Motor neuron (in vitro differentiated cells): ENCODE measurements around the gene RAD51B. TPM values are rescaled to one million over a fixed set of nuclear protein-coding genes. Genes with fewer than 3 reads are reported as not detected.
"Not testable (repeated sequence)": the region's sequence is repeated elsewhere in the genome, so short reads cannot be mapped to it uniquely, and the experiment has no call there.

Source experiments
- ATAC-seq, 8 experiments: fragments of 200-7000 bp; cut with Tn5 transposase; replicated peaks in 6 of 8; 2 replicates each; pipeline ENCODE4 v1.8.0; 2021; ENCODE audit warnings: mild to moderate bottlenecking in 8 of 8, moderate library complexity in 8 of 8
- H3K27ac ChIP-seq, 2 donors: fragments of 250-450 bp; sonication (Bioruptor Pico); 2 replicates each; pipeline ENCODE4 v1.9.0; 2021; ENCODE audit warnings: antibody characterized with exemption in 2 of 2, mild to moderate bottlenecking in 2 of 2, moderate library complexity in 1 of 2
- H3K4me1 ChIP-seq, 2 donors: fragments of 250-450 bp; sonication (Bioruptor Pico); replicated peaks in 1 of 2; 2 replicates each; pipeline ENCODE4 v1.6.1; 2021; ENCODE audit warnings: antibody characterized with exemption in 2 of 2, mild to moderate bottlenecking in 2 of 2, moderate library complexity in 1 of 2
- H3K4me3 ChIP-seq, 5 donors: fragments of 250-450 bp; sonication (Bioruptor Pico); 2 replicates each; pipeline ENCODE4 v1.9.0; 2021; ENCODE audit warnings: antibody characterized with exemption in 5 of 5, mild to moderate bottlenecking in 5 of 5, moderate library complexity in 4 of 5
- whole genome bisulfite sequencing, 10 experiments: fragments of 450-650 bp; shearing (Covaris generic); methylation state at CpG; one replicate each; pipeline ENCODE4 v1.0.0; 2022; 5-methylcytosine and 5-hydroxymethylcytosine counted together
- in situ Hi-C, 9 experiments: fragments of 400-800 bp; cut with MboI; loops; one replicate each; pipeline ENCODE4 v1.15.0; 2021; ENCODE audit warnings: low sequenced_read_pairs in 9 of 9, low pct_unique_long_range_greater_than_20kb in 2 of 9; ENCODE audit not compliant: unreplicated experiment in 9 of 9
- total RNA-seq, 8 experiments: library from RNA; unstranded; fragments of 300-600 nt; gene quantifications; 2 replicates each; pipeline versions ENCODE4 v1.2.3 to v1.2.4, GENCODE V29; 2022

The RAD51B gene
- total RNA-seq, 8 experiments from 2014 or later: 5.4 to 37.7 (median 11.0) TPM

GRCh38 chr14:68040633-68041369 lies 221.2 kb downstream of the RAD51B start:
- H3K4me1 ChIP-seq: peaks cover 36 to 39% of the 10 kb centered on the region in 2 donors
- no peak overlapping the region for H3K4me3 ChIP-seq
- no peak overlapping the region for H3K27ac ChIP-seq
- no peak for ATAC-seq
- in situ Hi-C loops: no loop called here
- 35 to 100% (median 71%) methylated on average over 1 to 6 of the region's 6 CpGs for WGBS, 10 experiments

- Histone ChIP-seq H3K4me3 (no peak overlapping the region), H3K27ac (peak overlapping the region in 1 of 2 donors; percentile 49), H3K4me1 (peaks cover 36 to 37% of the 10 kb centered on the region in 2 donors)
- 39 to 83% (median 59%) methylated on average over 1 to 3 of the region's 3 CpGs; no CpG with 5 or more reads in 2 of the 10 experiments for WGBS, 10 experiments
- in situ Hi-C loops: no loop called here
- peak in 6 of 8 experiments; percentile 22 to 85 (median 68) for ATAC-seq
Measured at GRCh38 chr14:68041876-68042354, 222.3 kb downstream of the RAD51B start.

GRCh38 chr14:68042586-68043210 lies 223.1 kb downstream of the RAD51B start:
- 0 to 29% (median 2%) methylated on average over 1 to 2 of the region's 2 CpGs for WGBS, 10 experiments
- H3K4me1 ChIP-seq: peaks cover 36 to 37% of the 10 kb centered on the region in 2 donors
- H3K27ac ChIP-seq: no peak overlapping the region
- ATAC-seq: peak; percentile 75 to 92 (median 85)
- in situ Hi-C loops: no loop called here
- H3K4me3 ChIP-seq: no peak overlapping the region

DNA sequence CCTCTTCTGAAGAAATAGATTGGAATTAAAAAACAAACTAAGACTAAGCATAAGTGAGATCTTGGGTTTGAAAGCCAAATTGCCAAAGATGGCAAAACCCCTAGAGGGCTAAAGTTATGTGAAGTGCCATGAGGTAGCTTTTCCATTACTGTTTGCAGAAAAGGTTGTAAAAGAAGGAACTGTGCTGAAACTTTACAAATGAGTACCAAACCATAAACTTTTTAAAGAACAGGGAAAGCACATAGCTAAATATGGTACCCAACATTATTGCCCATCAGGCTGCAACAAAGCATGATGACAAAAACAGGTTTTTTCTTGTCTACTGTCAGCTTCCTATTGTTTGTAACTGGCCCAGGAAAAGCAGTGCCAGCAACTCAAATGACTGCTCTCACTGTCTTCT lies 224.2 kb downstream of the RAD51B start:
- in situ Hi-C loops: no loop called here
- Histone ChIP-seq H3K27ac (no peak overlapping the region), H3K4me3 (no peak overlapping the region), H3K4me1 (peaks cover 36 to 37% of the 10 kb centered on the region in 2 donors)
- no peak for ATAC-seq

DNA sequence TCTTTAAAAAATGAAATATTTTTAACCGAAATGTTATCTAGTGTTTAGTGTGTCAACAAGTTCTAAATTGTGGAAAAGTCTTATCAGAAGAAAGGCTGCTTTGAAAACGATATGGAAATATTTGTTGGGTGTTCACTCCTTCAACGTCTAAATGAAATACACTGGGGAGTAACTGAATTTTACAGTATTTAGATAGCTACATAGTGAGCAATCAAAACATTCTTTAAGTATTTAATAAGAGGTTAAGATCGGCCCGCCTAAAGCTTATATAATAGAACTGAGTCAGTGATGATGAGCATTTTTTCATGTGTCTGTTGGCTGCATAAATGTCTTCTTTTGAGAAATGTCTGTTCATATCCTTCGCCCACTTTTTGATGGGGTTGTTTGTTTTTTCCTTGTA lies 228.3 kb downstream of the RAD51B start:
- ATAC-seq: peak in 1 of 8 experiments; percentile 76
- in situ Hi-C loops: no loop called here
- Histone ChIP-seq H3K4me3 (no peak overlapping the region), H3K4me1 (peaks cover 14% of the 10 kb centered on the region in 2 donors), H3K27ac (no peak overlapping the region)
- WGBS, 10 experiments: 16 to 100% (median 87%) methylated on average over 2 to 5 of the region's 6 CpGs

GRCh38 chr14:68048815-68049214 lies 229.2 kb downstream of the RAD51B start:
- H3K4me1 ChIP-seq, H3K4me3 ChIP-seq, in situ Hi-C loops, H3K27ac ChIP-seq, ATAC-seq: not testable (repeated sequence)
- 86 to 100% (median 100%) methylated on average over 1 of the region's 2 CpGs; no CpG with 5 or more reads in 6 of the 10 experiments for WGBS, 10 experiments

GRCh38 chr14:68050177-68050576 lies 230.6 kb downstream of the RAD51B start:
- WGBS, 10 experiments: 66 to 100% (median 88%) methylated on average over 1 to 2 of the region's 2 CpGs; no CpG with 5 or more reads in 1 of the 10 experiments
- H3K4me3 ChIP-seq: no peak overlapping the region

DNA sequence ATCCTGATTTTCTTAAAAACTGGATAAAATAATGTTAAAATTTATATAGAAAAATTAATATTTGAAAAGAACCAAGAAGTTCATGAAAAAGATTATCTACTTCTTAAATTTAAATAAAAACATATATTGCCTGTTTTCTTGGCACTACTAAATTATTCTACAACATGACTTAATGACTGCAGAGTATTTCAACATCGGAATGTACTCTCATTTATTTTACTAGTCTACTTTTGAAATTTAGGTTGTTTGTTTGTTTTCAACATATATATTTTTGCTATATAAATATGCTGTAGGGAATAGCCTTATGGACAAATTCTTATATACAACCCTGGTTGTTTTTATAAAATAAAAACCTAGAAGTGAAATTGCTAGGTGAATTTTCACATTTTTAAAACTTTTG lies 231.6 kb downstream of the RAD51B start:
- WGBS, 10 experiments: 63 to 100% (median 100%) methylated on average over 1 of the region's 1 CpG
- in situ Hi-C loops: no loop called here
- no peak for ATAC-seq
- Histone ChIP-seq H3K27ac (no peak overlapping the region), H3K4me3 (no peak overlapping the region), H3K4me1 (no peaks in the 10 kb centered on the region)

More at GRCh38 chr14:68050177-68050576, 230.6 kb downstream of the RAD51B start:
- H3K4me1 ChIP-seq: no peaks in the 10 kb centered on the region
- in situ Hi-C loops: no loop called here
- ATAC-seq: no peak
- no peak overlapping the region for H3K27ac ChIP-seq

DNA sequence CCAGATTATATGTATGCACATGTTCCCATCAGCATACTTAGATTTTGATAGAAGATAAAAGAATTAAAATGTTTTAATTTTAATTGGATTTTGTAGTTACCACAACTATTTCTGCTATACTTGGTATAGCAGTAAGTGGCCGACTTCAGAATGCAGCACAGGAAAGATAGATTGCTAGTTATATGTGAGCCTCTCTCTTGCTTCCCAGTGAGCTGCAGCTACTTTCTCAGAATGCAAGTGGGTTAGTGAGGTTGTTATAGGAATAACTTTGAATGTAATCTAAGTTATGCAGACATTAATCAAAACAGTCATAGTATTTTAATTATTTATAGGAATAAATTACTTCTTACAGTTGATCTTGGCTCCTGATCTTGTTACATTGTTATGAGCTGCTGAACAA lies 240.6 kb downstream of the RAD51B start:
- no peaks in the 10 kb centered on the region for H3K4me1 ChIP-seq
- no peak for ATAC-seq
- H3K27ac ChIP-seq: no peak overlapping the region
- in situ Hi-C loops: no loop called here
- 40 to 100% (median 95%) methylated on average over 1 of the region's 1 CpG; no CpG with 5 or more reads in 4 of the 10 experiments for WGBS, 10 experiments
- H3K4me3 ChIP-seq: no peak overlapping the region

DNA sequence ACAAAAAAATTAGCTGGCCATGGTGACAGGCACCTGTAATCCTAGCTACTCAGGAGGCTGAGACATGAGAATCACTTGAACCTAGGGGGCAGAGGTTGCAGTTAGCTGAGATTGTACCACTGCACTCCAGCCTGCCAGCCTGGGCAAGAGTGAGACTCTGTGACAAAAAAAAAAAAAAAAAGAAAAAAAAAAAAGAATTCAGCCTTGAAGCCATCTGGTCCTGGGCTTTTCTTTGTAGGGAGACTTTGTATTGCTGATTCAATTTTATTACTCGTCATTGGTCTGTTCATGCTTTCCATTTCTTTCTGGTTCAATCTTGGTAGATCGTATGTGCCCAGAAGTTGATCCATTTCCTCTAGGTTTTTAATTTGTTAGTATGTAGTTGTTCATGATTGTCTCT lies 243.1 kb downstream of the RAD51B start:
- in situ Hi-C loops: no loop called here
- H3K4me3 ChIP-seq: no peak overlapping the region
- ATAC-seq: no peak
- H3K4me1 ChIP-seq: no peaks in the 10 kb centered on the region
- WGBS, 10 experiments: 83 to 100% (median 88%) methylated on average over 1 to 2 of the region's 2 CpGs; no CpG with 5 or more reads in 1 of the 10 experiments
- H3K27ac ChIP-seq: no peak overlapping the region

DNA sequence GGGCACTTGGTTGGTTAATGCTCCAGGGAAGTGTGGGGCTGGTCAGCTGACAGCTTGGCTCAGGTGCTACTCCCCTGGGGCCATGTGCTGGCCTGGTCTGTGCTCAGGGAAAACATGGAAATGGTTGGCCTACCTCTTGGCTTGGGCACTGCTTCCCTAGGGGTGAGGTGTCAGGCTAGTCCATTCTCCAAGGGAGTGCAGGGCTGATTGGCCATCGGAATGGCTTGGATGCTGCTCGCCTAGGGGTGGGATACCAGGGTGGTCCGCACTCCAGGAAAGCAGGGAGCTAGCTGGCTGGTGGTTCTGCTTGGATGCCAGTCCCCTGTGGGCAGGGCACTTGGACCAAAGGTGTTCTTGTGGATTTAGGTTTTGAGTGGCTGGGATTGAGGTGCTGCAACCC lies 245.7 kb downstream of the RAD51B start:
- H3K27ac ChIP-seq: no peak overlapping the region
- ATAC-seq: no peak
- H3K4me3 ChIP-seq: no peak overlapping the region
- WGBS, 10 experiments: 95% methylated on average over 3 of the region's 3 CpGs; no CpG with 5 or more reads in 9 of the 10 experiments
- H3K4me1 ChIP-seq: no peaks in the 10 kb centered on the region
- in situ Hi-C loops: no loop called here

DNA sequence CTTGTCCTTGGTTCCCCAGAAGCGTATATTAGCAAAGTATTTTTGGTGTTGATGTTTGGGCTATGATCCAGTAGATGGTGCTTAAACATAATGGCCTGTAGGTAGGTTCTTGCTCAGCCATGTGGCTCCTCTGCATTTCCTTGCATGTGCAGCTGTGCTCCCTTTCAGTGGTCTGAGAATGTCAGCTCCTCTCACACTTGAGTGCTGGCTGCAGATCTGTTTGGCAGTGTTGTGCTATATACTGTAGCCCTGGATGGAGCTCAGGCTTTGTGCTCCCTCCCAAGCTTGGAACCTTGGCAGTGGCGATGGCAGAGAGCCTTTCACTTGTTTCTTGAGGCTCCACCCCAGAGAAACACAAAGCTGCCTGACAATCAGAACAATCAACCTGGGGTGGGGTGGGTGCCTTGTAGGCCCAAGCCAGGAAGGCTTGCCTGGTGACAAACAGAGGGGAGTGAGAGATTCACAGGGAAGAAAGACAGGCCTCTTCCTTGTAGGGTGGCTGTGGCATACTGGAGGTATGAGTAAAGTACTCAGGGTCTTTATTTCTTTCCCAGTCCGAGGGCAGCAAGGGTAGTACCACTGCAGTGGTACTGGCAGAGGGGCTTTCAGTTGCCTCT lies 255.3 kb downstream of the RAD51B start:
- in situ Hi-C loops: no loop called here
- Histone ChIP-seq H3K27ac (no peak overlapping the region), H3K4me1 (peaks cover 0 to 11% of the 10 kb centered on the region in 2 donors), H3K4me3 (no peak overlapping the region)
- ATAC-seq: peak in 7 of 8 experiments; percentile 16 to 77 (median 33)
- 60 to 100% (median 100%) methylated on average over 1 to 2 of the region's 3 CpGs; no CpG with 5 or more reads in 5 of the 10 experiments for WGBS, 10 experiments

GRCh38 chr14:68075382-68076029 lies 255.9 kb downstream of the RAD51B start:
- H3K4me3 ChIP-seq: no peak overlapping the region
- no peak overlapping the region for H3K27ac ChIP-seq
- ATAC-seq: peak in 5 of 8 experiments; percentile 33 to 77 (median 45)
- WGBS, 10 experiments: 28 to 100% (median 73%) methylated on average over 1 to 2 of the region's 5 CpGs; no CpG with 5 or more reads in 6 of the 10 experiments
- peaks cover 0 to 11% of the 10 kb centered on the region in 2 donors for H3K4me1 ChIP-seq
- in situ Hi-C loops: no loop called here
